ENCODE data around the gene AGBL1. TPM values are rescaled to one million over a fixed set of nuclear protein-coding genes. Genes with fewer than 3 reads are reported as not detected.
A peak's percentile ranks its signal among the peaks of the same experiment; 100 is the strongest.

Gene AGBL1
- total and polyA plus RNA-seq, 7 donors = 0.96 to 34.8 (median 6.6) TPM

- peak in 3 of 4 donors; percentile 22 to 59 (median 54) for ATAC-seq
- H3K36me3 ChIP-seq (ENCODE audit: insufficient read depth in 1 of 2, low read depth in 1 of 2) = no peaks in the 10 kb centered on the region
- peaks cover 22% of the 10 kb centered on the region for H3K4me1 ChIP-seq
- DNase-seq = no peak
- 20 to 49% (median 26%) methylated on average over 3 of the region's 3 CpGs for WGBS, 3 donors
- H3K27me3 ChIP-seq (ENCODE audit: insufficient read depth in 3 of 3, low read length in 2 of 3) = no peaks in the 10 kb centered on the region
- H3K4me3 ChIP-seq = no peak overlapping the region
- intact Hi-C loops (cut with DNase I) = no loop called here
- H3K27ac ChIP-seq = no peak overlapping the region
- no peaks in the 10 kb centered on the region for H3K9me3 ChIP-seq
- no peak for TF ChIP-seq CTCF (IDR thresholded peaks at IDR 0.05)
Measured at GRCh38 chr15:86797135-86797534, 717.5 kb downstream of the AGBL1 start.

- Histone ChIP-seq H3K9me3 (no peaks in the 10 kb centered on the region), H3K27me3 (ENCODE audit: insufficient read depth in 3 of 3, low read length in 2 of 3) (no peaks in the 10 kb centered on the region), H3K4me3 (no peak overlapping the region), H3K4me1 (peaks cover 29% of the 10 kb centered on the region), H3K27ac (no peak overlapping the region), H3K36me3 (ENCODE audit: insufficient read depth in 1 of 2, low read depth in 1 of 2) (no peaks in the 10 kb centered on the region)
- 95 to 96% (median 96%) methylated on average over 3 of the region's 3 CpGs for WGBS, 3 donors
- no peak for ATAC-seq
- no peak for DNase-seq
- no peak for TF ChIP-seq CTCF (IDR thresholded peaks at IDR 0.05)
- intact Hi-C loops (cut with DNase I) = no loop called here
Measured at GRCh38 chr15:86799226-86799625, 719.6 kb downstream of the AGBL1 start.

- WGBS, 3 donors = 32 to 50% (median 33%) methylated on average over 3 of the region's 3 CpGs
- DNase-seq (no peak), ATAC-seq (peak; percentile 83 to 94 (median 92))
- Histone ChIP-seq H3K36me3 (ENCODE audit: insufficient read depth in 1 of 2, low read depth in 1 of 2) (no peaks in the 10 kb centered on the region), H3K27ac (peak overlapping the region; percentile 56), H3K4me3 (no peak overlapping the region), H3K4me1 (peaks cover 18% of the 10 kb centered on the region), H3K9me3 (no peaks in the 10 kb centered on the region), H3K27me3 (ENCODE audit: insufficient read depth in 3 of 3, low read length in 2 of 3) (no peaks in the 10 kb centered on the region)
- TF ChIP-seq CTCF (IDR thresholded peaks at IDR 0.05) = no peak
- intact Hi-C loops (cut with DNase I) = loop anchor here in 1 of 2 donors (5.0 kb wide), 1 partner anchor 75 kb away; no protein-coding TSS in a partner anchor
Measured at GRCh38 chr15:86802244-86802643, 722.6 kb downstream of the AGBL1 start.

GRCh38 chr15:86804406-86804805 is 724.7 kb downstream of the AGBL1 start:
- no peaks in the 10 kb centered on the region for H3K36me3 ChIP-seq (ENCODE audit: insufficient read depth in 1 of 2, low read depth in 1 of 2)
- no peaks in the 10 kb centered on the region for H3K9me3 ChIP-seq
- WGBS, 3 donors = 90 to 95% (median 92%) methylated on average over 2 of the region's 2 CpGs
- H3K4me3 ChIP-seq = no peak overlapping the region
- no peak overlapping the region for H3K27ac ChIP-seq
- DNase-seq = no peak
- TF ChIP-seq CTCF (IDR thresholded peaks at IDR 0.05) = no peak
- no peak for ATAC-seq
- H3K27me3 ChIP-seq (ENCODE audit: insufficient read depth in 3 of 3, low read length in 2 of 3) = no peaks in the 10 kb centered on the region
- intact Hi-C loops (cut with DNase I) = loop anchor here in 1 of 2 donors (5.0 kb wide), 1 partner anchor 73 kb away; no protein-coding TSS in a partner anchor
- peaks cover 13% of the 10 kb centered on the region for H3K4me1 ChIP-seq

GRCh38 chr15:86810329-86810728 is 730.7 kb downstream of the AGBL1 start:
- Histone ChIP-seq H3K27me3 (ENCODE audit: insufficient read depth in 3 of 3, low read length in 2 of 3) (no peaks in the 10 kb centered on the region), H3K4me1 (no peaks in the 10 kb centered on the region), H3K4me3 (no peak overlapping the region), H3K9me3 (no peaks in the 10 kb centered on the region), H3K27ac (no peak overlapping the region), H3K36me3 (ENCODE audit: insufficient read depth in 1 of 2, low read depth in 1 of 2) (no peaks in the 10 kb centered on the region)
- ATAC-seq (no peak), DNase-seq (no peak)
- no peak for TF ChIP-seq CTCF (IDR thresholded peaks at IDR 0.05)
- intact Hi-C loops (cut with DNase I) = no loop called here

All from psoas muscle (tissue), 8 donors.